ENCODE results near the gene TMEM91. TPM values are rescaled to one million over a fixed set of nuclear protein-coding genes. Genes with fewer than 3 reads are reported as not detected.

The TMEM91 gene
- total RNA-seq, 1 donor from 2014 or later, result 4.5 TPM

DNA sequence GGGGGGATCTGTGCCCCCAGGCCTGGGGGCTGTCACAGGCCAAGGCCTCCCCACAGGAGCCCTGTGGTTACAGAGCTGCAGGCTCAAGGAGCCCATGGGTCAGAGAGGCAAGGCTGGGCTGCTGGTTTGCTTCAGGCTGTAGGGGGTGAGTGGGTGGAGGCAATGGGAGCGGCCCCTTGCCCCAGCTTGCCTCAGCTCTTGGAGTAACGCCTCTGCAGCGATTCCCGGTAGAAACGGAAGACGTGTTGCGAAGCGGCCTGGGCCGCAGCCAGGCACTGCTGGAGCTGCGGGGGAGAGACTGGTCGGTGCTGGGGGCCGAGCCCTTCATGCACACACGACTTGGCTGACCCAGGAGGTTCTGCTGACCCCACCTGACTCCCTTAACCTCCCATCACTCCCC lies 10.1 kb downstream of the TMEM91 start:
- no peaks in the 10 kb centered on the region for H3F3A ChIP-seq (ENCODE audit: low read depth)
- no peak overlapping the region for H3K9ac ChIP-seq
- H2AFZ ChIP-seq (replicated peaks), result no peak overlapping the region
- H3K27me3 ChIP-seq, result no peaks in the 10 kb centered on the region
- no peak overlapping the region for H3K4me3 Mint-ChIP-seq
- H3K27me3 Mint-ChIP-seq (ENCODE audit: insufficient read depth, low read depth), result peaks cover 3% of the 10 kb centered on the region
- peaks cover 8% of the 10 kb centered on the region for H3K36me3 Mint-ChIP-seq
- TF ChIP-seq, protein P1, sequence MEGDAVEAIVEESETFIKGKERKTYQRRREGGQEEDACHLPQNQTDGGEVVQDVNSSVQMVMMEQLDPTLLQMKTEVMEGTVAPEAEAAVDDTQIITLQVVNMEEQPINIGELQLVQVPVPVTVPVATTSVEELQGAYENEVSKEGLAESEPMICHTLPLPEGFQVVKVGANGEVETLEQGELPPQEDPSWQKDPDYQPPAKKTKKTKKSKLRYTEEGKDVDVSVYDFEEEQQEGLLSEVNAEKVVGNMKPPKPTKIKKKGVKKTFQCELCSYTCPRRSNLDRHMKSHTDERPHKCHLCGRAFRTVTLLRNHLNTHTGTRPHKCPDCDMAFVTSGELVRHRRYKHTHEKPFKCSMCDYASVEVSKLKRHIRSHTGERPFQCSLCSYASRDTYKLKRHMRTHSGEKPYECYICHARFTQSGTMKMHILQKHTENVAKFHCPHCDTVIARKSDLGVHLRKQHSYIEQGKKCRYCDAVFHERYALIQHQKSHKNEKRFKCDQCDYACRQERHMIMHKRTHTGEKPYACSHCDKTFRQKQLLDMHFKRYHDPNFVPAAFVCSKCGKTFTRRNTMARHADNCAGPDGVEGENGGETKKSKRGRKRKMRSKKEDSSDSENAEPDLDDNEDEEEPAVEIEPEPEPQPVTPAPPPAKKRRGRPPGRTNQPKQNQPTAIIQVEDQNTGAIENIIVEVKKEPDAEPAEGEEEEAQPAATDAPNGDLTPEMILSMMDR (IDR thresholded peaks at IDR 0.05), result no peak
- TF ChIP-seq EZH2 (IDR thresholded peaks at IDR 0.05), result no peak
- TF ChIP-seq EZH2phosphoT487 (IDR thresholded peaks at IDR 0.05), result no peak
- H3K4me2 ChIP-seq, result no peak overlapping the region
- H3K36me3 ChIP-seq, result no peaks in the 10 kb centered on the region
- no peaks in the 10 kb centered on the region for H4K20me1 ChIP-seq (ENCODE audit: low read depth)
- H3K27ac ChIP-seq, result no peak overlapping the region
- H3K9me3 Mint-ChIP-seq, result no peaks in the 10 kb centered on the region
- H3K27ac Mint-ChIP-seq, result peak overlapping the region; percentile 50
- no peaks in the 10 kb centered on the region for H3K4me1 ChIP-seq
- no peaks in the 10 kb centered on the region for H3K9me3 ChIP-seq (ENCODE audit: low read depth)
- H3K79me2 ChIP-seq (ENCODE audit: low read depth), result no peaks in the 10 kb centered on the region
- DNase-seq (ENCODE audit: low spot score), result no peak
- no peaks in the 10 kb centered on the region for H3K4me1 Mint-ChIP-seq
- H3K4me3 ChIP-seq, result no peak overlapping the region

DNA sequence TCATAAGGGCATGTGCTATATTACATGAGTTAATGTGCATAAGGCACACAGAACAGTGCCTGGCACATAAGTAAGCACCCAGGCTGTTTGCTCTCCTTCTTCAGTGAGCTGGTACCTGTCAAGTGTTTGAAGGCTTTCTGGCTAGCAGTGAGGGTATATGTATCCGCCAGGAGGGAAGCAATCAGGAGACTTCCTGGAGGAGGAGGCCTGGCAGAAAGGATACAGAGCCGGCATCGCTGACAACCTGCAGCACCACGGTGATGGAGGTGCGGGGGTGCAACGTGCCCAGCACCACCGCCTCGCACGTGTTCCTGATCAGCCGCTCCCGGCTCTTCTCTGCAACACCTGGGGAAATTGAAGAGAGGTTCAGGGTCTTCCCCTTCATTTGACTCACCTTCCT lies 15.3 kb downstream of the TMEM91 start:
- H3K27ac ChIP-seq, result no peak overlapping the region
- no peaks in the 10 kb centered on the region for H3K9me3 Mint-ChIP-seq
- H3K27me3 Mint-ChIP-seq (ENCODE audit: insufficient read depth, low read depth), result peaks cover 5% of the 10 kb centered on the region
- no peaks in the 10 kb centered on the region for H3K9me3 ChIP-seq (ENCODE audit: low read depth)
- TF ChIP-seq EZH2 (IDR thresholded peaks at IDR 0.05) (no peak), EZH2phosphoT487 (IDR thresholded peaks at IDR 0.05) (no peak)
- TF ChIP-seq, protein P1 (IDR thresholded peaks at IDR 0.05), result no peak
- H2AFZ ChIP-seq (replicated peaks), result no peak overlapping the region
- no peaks in the 10 kb centered on the region for H3K4me1 ChIP-seq
- no peaks in the 10 kb centered on the region for H4K20me1 ChIP-seq (ENCODE audit: low read depth)
- H3K36me3 ChIP-seq, result no peaks in the 10 kb centered on the region
- H3K27ac Mint-ChIP-seq, result no peak overlapping the region
- H3K79me2 ChIP-seq (ENCODE audit: low read depth), result peaks cover 14% of the 10 kb centered on the region
- H3K4me2 ChIP-seq, result no peak overlapping the region
- no peak for DNase-seq (ENCODE audit: low spot score)
- no peak overlapping the region for H3K4me3 Mint-ChIP-seq
- H3K4me3 ChIP-seq, result no peak overlapping the region
- peaks cover 11% of the 10 kb centered on the region for H3K4me1 Mint-ChIP-seq
- H3F3A ChIP-seq (ENCODE audit: low read depth), result peaks cover 4% of the 10 kb centered on the region
- peaks cover 2% of the 10 kb centered on the region for H3K36me3 Mint-ChIP-seq
- no peaks in the 10 kb centered on the region for H3K27me3 ChIP-seq
- H3K9ac ChIP-seq, result no peak overlapping the region

DNA sequence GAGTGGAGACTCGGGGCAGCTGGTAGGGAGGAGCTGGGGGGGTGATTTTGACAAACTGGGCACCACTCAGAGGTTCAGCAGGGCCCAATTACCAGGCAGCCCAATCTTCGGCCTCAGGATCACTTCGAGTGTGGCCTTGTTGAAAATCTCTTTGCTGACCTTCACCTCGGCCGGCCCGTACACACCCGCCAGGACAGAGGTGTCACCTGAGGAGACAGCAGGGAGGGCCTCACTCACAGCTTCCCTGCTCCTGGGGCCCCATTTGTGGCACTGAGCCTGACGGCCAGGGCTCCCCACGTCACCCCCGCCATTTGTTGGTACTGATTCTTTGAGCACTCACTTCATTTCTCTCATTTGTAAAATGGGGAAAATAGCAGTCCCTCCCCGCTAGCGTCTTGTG lies 16.4 kb downstream of the TMEM91 start:
- Histone ChIP-seq H3K9ac (no peak overlapping the region), H3K27ac (no peak overlapping the region), H3K4me2 (no peak overlapping the region), H2AFZ (replicated peaks) (no peak overlapping the region), H3F3A (ENCODE audit: low read depth) (peaks cover 4% of the 10 kb centered on the region), H4K20me1 (ENCODE audit: low read depth) (no peaks in the 10 kb centered on the region), H3K36me3 (no peaks in the 10 kb centered on the region), H3K9me3 (ENCODE audit: low read depth) (no peaks in the 10 kb centered on the region), H3K4me1 (no peaks in the 10 kb centered on the region), H3K79me2 (ENCODE audit: low read depth) (peaks cover 19% of the 10 kb centered on the region), H3K4me3 (no peak overlapping the region), H3K27me3 (no peaks in the 10 kb centered on the region)
- Mint-ChIP-seq H3K27me3 (ENCODE audit: insufficient read depth, low read depth) (peaks cover 9% of the 10 kb centered on the region), H3K9me3 (no peaks in the 10 kb centered on the region), H3K27ac (no peak overlapping the region), H3K36me3 (peaks cover 2% of the 10 kb centered on the region), H3K4me3 (no peak overlapping the region), H3K4me1 (peaks cover 14% of the 10 kb centered on the region)
- TF ChIP-seq, protein P1 (IDR thresholded peaks at IDR 0.05), result no peak
- TF ChIP-seq EZH2phosphoT487 (IDR thresholded peaks at IDR 0.05), result no peak
- no peak for TF ChIP-seq EZH2 (IDR thresholded peaks at IDR 0.05)
- DNase-seq (ENCODE audit: low spot score), result no peak

All from neural progenitor cell (in vitro differentiated cells).